HEK293 (cell line): ENCODE data around the gene METTL24.

ENCODE experiments used
- CTCF ChIA-PET: fragments of 350-600 bp; formaldehyde crosslinking; extraction: SDS; loops from one replicate; lab custom pipeline; 2021; ENCODE audit warnings: antibody characterized with exemption; lab: Yijun Ruan, JAX
- POLR2A ChIA-PET: fragments of 300-600 bp; formaldehyde crosslinking; extraction: SDS; loops from one replicate; lab custom pipeline; 2020; ENCODE audit warnings: antibody characterized with exemption, inconsistent platforms; lab: Yijun Ruan, JAX
- H3K27ac ChIP-seq: fragments of 200-500 bp; sonication (Bioruptor generic); 2 replicates; pipeline ENCODE4 v1.5.1; 2014; ENCODE audit warnings: low read depth, low read length, control low read depth, inconsistent platforms; ENCODE audit errors: extremely low read depth
- H3K36me3 ChIP-seq, 2 experiments: fragments of 200-500 bp in 1 of 2; sonication (Bioruptor generic) in 1 of 2; 1 replicate in 1 of 2; 2 replicates in 1 of 2; pipeline ENCODE4 v1.5.1; 2014 to 2017; ENCODE audit warnings: inconsistent platforms in 2 of 2, low read length in 2 of 2; ENCODE audit not compliant: control insufficient read depth in 2 of 2, insufficient read depth in 1 of 2
- H3K4me1 ChIP-seq: fragments of 200-500 bp; sonication (Bioruptor generic); 2 replicates; pipeline ENCODE4 v1.5.1; 2014; ENCODE audit warnings: mild to moderate bottlenecking, low read length, inconsistent platforms; ENCODE audit not compliant: control insufficient read depth, insufficient read depth
- H3K4me3 ChIP-seq: 2 replicates; pipeline ENCODE4 v1.5.1; 2011; ENCODE audit warnings: low read depth, mild to moderate bottlenecking, control low read depth, low read length, moderate library complexity
- H3K9me3 ChIP-seq: fragments of 200-500 bp; sonication (Bioruptor generic); 2 replicates; pipeline ENCODE4 v1.5.1; 2014; ENCODE audit warnings: low read depth, low read length, inconsistent platforms; ENCODE audit not compliant: control insufficient read depth, insufficient read depth
- GLIS1 ChIP-seq: fragments of 450-650 bp; formaldehyde crosslinking; IDR thresholded peaks from 2 replicates; pipeline ENCODE4 v1.5.1; 2016; ENCODE audit warnings: missing biosample characterization, missing genetic modification characterization
- KLF1 ChIP-seq: fragments of 450-650 bp; formaldehyde crosslinking; IDR thresholded peaks from 2 replicates; pipeline ENCODE4 v1.5.1; 2016; ENCODE audit warnings: missing biosample characterization, missing genetic modification characterization
- KLF10 ChIP-seq: fragments of 450-650 bp; IDR thresholded peaks from 2 replicates; pipeline ENCODE4 v1.5.1; 2018; ENCODE audit warnings: missing biosample characterization, mild to moderate bottlenecking, missing genetic modification characterization
- KLF16 ChIP-seq: fragments of 450-650 bp; formaldehyde crosslinking; IDR thresholded peaks from 2 replicates; pipeline ENCODE4 v1.5.1; 2017; ENCODE audit warnings: missing biosample characterization, missing genetic modification characterization
- MZF1 ChIP-seq: fragments of 450-650 bp; formaldehyde crosslinking; IDR thresholded peaks from 2 replicates; pipeline ENCODE4 v1.5.1; 2017; ENCODE audit warnings: missing biosample characterization, missing genetic modification characterization, borderline replicate concordance
- OSR2 ChIP-seq: fragments of 450-650 bp; formaldehyde crosslinking; IDR thresholded peaks from 2 replicates; pipeline ENCODE4 v1.5.1; 2016; ENCODE audit warnings: missing biosample characterization, missing genetic modification characterization
- PBX3 ChIP-seq: sonication (generic); formaldehyde crosslinking; IDR thresholded peaks from 2 replicates; pipeline ENCODE4 v1.8.1; 2022; ENCODE audit warnings: mild to moderate bottlenecking, moderate library complexity, missing genetic modification reagents
- SCRT1 ChIP-seq: fragments of 450-650 bp; formaldehyde crosslinking; IDR thresholded peaks from 2 replicates; pipeline ENCODE4 v1.5.1; 2016; ENCODE audit warnings: missing biosample characterization, missing genetic modification characterization, borderline replicate concordance
- SP3 ChIP-seq: fragments of 450-650 bp; formaldehyde crosslinking; IDR thresholded peaks from 2 replicates; pipeline ENCODE4 v1.5.1; 2016; ENCODE audit warnings: missing biosample characterization, missing genetic modification characterization
- ZBTB11 ChIP-seq: fragments of 450-650 bp; formaldehyde crosslinking; conservative IDR thresholded peaks from 2 replicates; pipeline ENCODE4 v1.5.1; 2016; ENCODE audit warnings: low read depth, missing biosample characterization, missing genetic modification characterization
- ZBTB21 ChIP-seq: fragments of 450-650 bp; formaldehyde crosslinking; IDR thresholded peaks from 2 replicates; pipeline ENCODE4 v1.5.1; 2017; ENCODE audit warnings: missing biosample characterization, missing genetic modification characterization
- ZBTB8A ChIP-seq: fragments of 450-650 bp; formaldehyde crosslinking; IDR thresholded peaks from 2 replicates; pipeline ENCODE4 v1.5.1; 2016; ENCODE audit warnings: missing biosample characterization, missing genetic modification characterization
- ZNF10 ChIP-seq: fragments of 450-650 bp; formaldehyde crosslinking; IDR thresholded peaks from 2 replicates; pipeline ENCODE4 v1.5.1; 2017; ENCODE audit warnings: missing biosample characterization, missing genetic modification characterization
- ZNF140 ChIP-seq: fragments of 450-650 bp; formaldehyde crosslinking; IDR thresholded peaks from 2 replicates; pipeline ENCODE4 v1.5.1; 2016; ENCODE audit warnings: missing biosample characterization, missing genetic modification characterization
- ZNF146 ChIP-seq: fragments of 450-650 bp; formaldehyde crosslinking; IDR thresholded peaks from 2 replicates; pipeline ENCODE4 v1.5.1; 2016; ENCODE audit warnings: missing biosample characterization, missing genetic modification characterization
- ZNF16 ChIP-seq: fragments of 450-650 bp; formaldehyde crosslinking; IDR thresholded peaks from 2 replicates; pipeline ENCODE4 v1.5.1; 2016; ENCODE audit warnings: low read depth, missing biosample characterization, missing genetic modification characterization
- ZNF214 ChIP-seq: fragments of 450-650 bp; formaldehyde crosslinking; IDR thresholded peaks from 2 replicates; pipeline ENCODE4 v1.5.1; 2017; ENCODE audit warnings: missing biosample characterization, mild to moderate bottlenecking, missing genetic modification characterization, borderline replicate concordance
- ZNF274 ChIP-seq, 2 experiments: fragments of 200-500 bp in 1 of 2; fragments of 450-650 bp in 1 of 2; sonication (Bioruptor generic) in 1 of 2; formaldehyde crosslinking in 1 of 2; IDR thresholded peaks; 2 replicates each; pipeline versions ENCODE4 v1.5.1 to v1.6.1; 2014 to 2016; ENCODE audit warnings: borderline replicate concordance in 1 of 2, inconsistent platforms in 1 of 2, low read length in 1 of 2, missing biosample characterization in 1 of 2, missing genetic modification characterization in 1 of 2
- ZNF292 ChIP-seq: fragments of 450-650 bp; formaldehyde crosslinking; IDR thresholded peaks from 2 replicates; pipeline ENCODE4 v1.5.1; 2016; ENCODE audit warnings: low read depth, missing biosample characterization, missing genetic modification characterization, borderline replicate concordance
- ZNF37A ChIP-seq: fragments of 450-650 bp; IDR thresholded peaks from 2 replicates; pipeline ENCODE4 v1.5.1; 2018; ENCODE audit warnings: missing biosample characterization, missing genetic modification characterization
- ZNF394 ChIP-seq: fragments of 450-650 bp; formaldehyde crosslinking; IDR thresholded peaks from 2 replicates; pipeline ENCODE4 v1.5.1; 2016; ENCODE audit warnings: missing biosample characterization, missing genetic modification characterization, mild to moderate bottlenecking, moderate library complexity, borderline replicate concordance
- ZNF544 ChIP-seq: fragments of 450-650 bp; formaldehyde crosslinking; IDR thresholded peaks from 2 replicates; pipeline ENCODE4 v1.5.0; 2017; ENCODE audit warnings: missing biosample characterization, missing genetic modification characterization
- ZNF664 ChIP-seq: fragments of 450-650 bp; formaldehyde crosslinking; IDR thresholded peaks from 2 replicates; pipeline ENCODE4 v1.5.1; 2016; ENCODE audit warnings: missing biosample characterization, missing genetic modification characterization
- ZSCAN18 ChIP-seq: fragments of 450-650 bp; formaldehyde crosslinking; IDR thresholded peaks from 2 replicates; pipeline ENCODE4 v1.5.1; 2016; ENCODE audit warnings: missing biosample characterization, missing genetic modification characterization

METTL24 gene

GRCh38 chr6:110326609-110327008 lies 31.5 kb downstream of the METTL24 start:
- Histone ChIP-seq H3K9me3 (no peaks in the 10 kb centered on the region), H3K4me3 (no peak overlapping the region), H3K36me3 (no peaks in the 10 kb centered on the region), H3K4me1 (no peaks in the 10 kb centered on the region; the same call in 1 of the 2 replicates)
- POLR2A ChIA-PET = no interaction called here
- TF ChIP-seq ZNF394 (no peak), ZBTB11 (tag by site-specific recombination) (no peak), GLIS1 (tag by site-specific recombination) (no peak), ZNF37A (tag by site-specific recombination) (no peak), SCRT1 (tag by site-specific recombination) (no peak), KLF1 (tag by site-specific recombination) (no peak), ZNF140 (tag by site-specific recombination) (no peak), ZNF274 (IDR thresholded peaks at IDR 0.05; ENCODE audit: low read length) (no peak), ZNF274 (tag by site-specific recombination; IDR thresholded peaks at IDR 0.05; ENCODE audit: borderline replicate concordance) (no peak), ZBTB8A (tag by site-specific recombination) (no peak), OSR2 (tag by site-specific recombination) (no peak), ZNF16 (tag by site-specific recombination) (no peak), ZNF292 (tag by site-specific recombination) (no peak), MZF1 (tag by site-specific recombination) (no peak)
- TF ChIP-seq, all 188 proteins: peak for 0
- CTCF ChIA-PET = no interaction called here
- H3K27ac ChIP-seq = no peak overlapping the region

- Histone ChIP-seq H3K27ac (no peak overlapping the region), H3K4me3 (no peak overlapping the region), H3K36me3 (no peaks in the 10 kb centered on the region), H3K9me3 (no peaks in the 10 kb centered on the region), H3K4me1 (no peaks in the 10 kb centered on the region; the same call in 1 of the 2 replicates)
- TF ChIP-seq ZNF10 (tag by site-specific recombination) = no peak
- TF ChIP-seq PBX3 (CRISPR knock-in tag) = no peak
- TF ChIP-seq SP3 (tag by site-specific recombination) = no peak
- TF ChIP-seq ZNF214 = no peak
- TF ChIP-seq ZBTB21 (tag by site-specific recombination) = no peak
- TF ChIP-seq ZSCAN18 (tag by site-specific recombination) = no peak
- TF ChIP-seq KLF10 (tag by site-specific recombination) = no peak
- TF ChIP-seq ZNF664 (tag by site-specific recombination) = no peak
- no peak for TF ChIP-seq ZNF146
- no peak for TF ChIP-seq KLF16 (tag by site-specific recombination)
- no peak for TF ChIP-seq ZNF544 (tag by site-specific recombination)
- ChIA-PET CTCF (no interaction called here), POLR2A (no interaction called here)
Measured at GRCh38 chr6:110326057-110326456, 32.1 kb downstream of the METTL24 start.
